Omental fat pad (tissue), 4 donors: ENCODE data around the gene ZSWIM5. TPM values are rescaled to one million over a fixed set of nuclear protein-coding genes. Genes with fewer than 3 reads are reported as not detected.
"Not testable (repeated sequence)": the region's sequence is repeated elsewhere in the genome, so short reads cannot be mapped to it uniquely, and the experiment has no call there.

Experiments
- ATAC-seq: fragments of 150-250 bp; one replicate; pipeline ENCODE4 v1.9.1; 2016; ENCODE audit warnings: mild to moderate bottlenecking, moderate library complexity; ENCODE audit not compliant: low FRiP score
- DNase-seq: peaks from one replicate; pipeline ENCODE4 v3.0.0-alpha.2; 2019; ENCODE audit warnings: low spot score
- total RNA-seq, 4 donors: library from RNA; depleted of rRNA; stranded (reverse); fragments of >200 nt; gene quantifications; one replicate each; pipeline ENCODE4 v1.1.0, GENCODE V29; 2016
- TF ChIP-seq, protein P1 (sequence below), 3 donors: fragments of 450-650 bp; IDR thresholded peaks; one replicate each; pipeline ENCODE4 v1.5.1; 2016 to 2017; ENCODE audit warnings: antibody characterized with exemption in 3 of 3, mild to moderate bottlenecking in 3 of 3, moderate library complexity in 2 of 3

Gene ZSWIM5
- total RNA-seq, 4 donors from 2014 or later, result 0.48 to 1.5 (median 0.88) TPM

DNA sequence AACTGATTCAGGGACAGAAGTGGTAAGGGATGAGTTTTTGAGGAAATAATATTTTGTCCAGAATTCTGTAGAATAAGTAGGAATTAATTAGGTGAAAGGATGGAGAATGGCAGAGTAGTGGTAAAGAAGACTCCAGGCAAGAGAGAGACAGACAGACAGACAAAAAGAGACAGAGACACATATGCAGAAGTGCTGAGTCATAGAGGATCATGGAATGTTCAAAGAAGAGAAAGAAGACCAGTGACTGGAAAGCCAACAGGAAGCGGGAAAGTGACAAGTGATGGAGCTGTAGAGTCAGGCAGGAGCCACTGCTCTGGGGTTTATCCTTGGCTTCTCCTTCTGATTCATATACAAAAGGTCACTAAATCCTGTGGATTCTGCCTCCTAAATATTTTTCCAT, 108.5 kb downstream of the ZSWIM5 start:
- ATAC-seq (no peak), DNase-seq (no peak)
- TF ChIP-seq, protein P1, sequence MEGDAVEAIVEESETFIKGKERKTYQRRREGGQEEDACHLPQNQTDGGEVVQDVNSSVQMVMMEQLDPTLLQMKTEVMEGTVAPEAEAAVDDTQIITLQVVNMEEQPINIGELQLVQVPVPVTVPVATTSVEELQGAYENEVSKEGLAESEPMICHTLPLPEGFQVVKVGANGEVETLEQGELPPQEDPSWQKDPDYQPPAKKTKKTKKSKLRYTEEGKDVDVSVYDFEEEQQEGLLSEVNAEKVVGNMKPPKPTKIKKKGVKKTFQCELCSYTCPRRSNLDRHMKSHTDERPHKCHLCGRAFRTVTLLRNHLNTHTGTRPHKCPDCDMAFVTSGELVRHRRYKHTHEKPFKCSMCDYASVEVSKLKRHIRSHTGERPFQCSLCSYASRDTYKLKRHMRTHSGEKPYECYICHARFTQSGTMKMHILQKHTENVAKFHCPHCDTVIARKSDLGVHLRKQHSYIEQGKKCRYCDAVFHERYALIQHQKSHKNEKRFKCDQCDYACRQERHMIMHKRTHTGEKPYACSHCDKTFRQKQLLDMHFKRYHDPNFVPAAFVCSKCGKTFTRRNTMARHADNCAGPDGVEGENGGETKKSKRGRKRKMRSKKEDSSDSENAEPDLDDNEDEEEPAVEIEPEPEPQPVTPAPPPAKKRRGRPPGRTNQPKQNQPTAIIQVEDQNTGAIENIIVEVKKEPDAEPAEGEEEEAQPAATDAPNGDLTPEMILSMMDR (IDR thresholded peaks at IDR 0.05), result no peak

DNA sequence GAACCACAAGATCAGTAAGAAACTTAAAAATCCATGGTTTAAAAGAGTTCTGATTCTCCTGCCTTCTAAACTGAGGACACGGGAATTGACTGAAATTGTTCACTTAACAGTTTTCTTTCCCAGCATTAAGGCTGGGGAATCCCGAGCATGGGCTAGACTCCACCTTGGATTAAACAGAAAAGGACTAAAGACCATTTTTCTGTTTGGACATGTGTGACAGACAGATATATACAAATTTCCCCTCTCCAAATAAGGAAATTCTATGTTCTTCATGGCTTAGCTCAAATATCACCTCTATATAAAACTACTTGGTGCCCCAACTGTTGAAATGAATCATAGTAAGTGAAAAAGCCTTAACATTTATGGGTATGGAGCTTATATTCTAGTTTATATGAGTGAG, 109.3 kb downstream of the ZSWIM5 start:
- TF ChIP-seq, protein P1 (IDR thresholded peaks at IDR 0.05), result no peak
- no peak for ATAC-seq
- DNase-seq, result no peak

DNA sequence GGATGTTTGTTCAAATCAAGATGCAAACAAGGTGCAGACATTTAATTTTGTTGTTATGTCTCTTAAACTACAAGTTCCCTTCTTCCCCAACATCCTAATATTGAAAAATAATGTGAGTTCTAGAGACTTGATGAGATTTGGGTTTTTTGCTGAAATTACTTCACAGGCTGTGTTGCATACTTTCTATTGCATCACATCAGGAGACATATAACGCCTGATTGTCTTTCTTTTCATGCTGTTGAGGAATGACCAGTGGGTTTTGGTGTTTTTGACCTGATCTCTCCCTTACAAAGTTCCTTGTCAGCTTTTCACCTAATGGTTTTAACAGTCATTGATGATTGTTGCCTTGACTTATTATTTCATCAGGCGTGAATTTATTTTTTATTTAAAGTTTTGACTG, 111.0 kb downstream of the ZSWIM5 start:
- ATAC-seq, result no peak
- TF ChIP-seq, protein P1 (IDR thresholded peaks at IDR 0.05), result no peak
- no peak for DNase-seq

DNA sequence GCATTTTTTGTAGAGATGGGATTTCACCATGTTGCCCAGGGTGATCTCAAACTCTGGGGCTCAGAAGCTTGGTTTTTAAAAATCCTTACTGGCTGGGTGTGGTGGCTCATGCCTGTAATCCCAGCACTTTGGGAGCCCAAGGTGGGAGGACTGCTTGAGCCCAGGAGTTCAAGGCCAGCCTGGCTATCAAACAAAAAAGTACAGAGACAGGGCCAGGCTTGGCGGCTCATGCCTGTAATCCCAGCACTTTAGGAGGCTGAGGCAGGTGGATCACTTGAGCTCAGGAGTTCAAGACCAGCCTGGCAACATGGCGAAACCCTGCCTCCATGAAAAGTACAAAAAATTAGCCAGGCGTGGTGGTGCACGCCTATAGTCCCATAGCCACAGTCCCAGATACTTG, 112.0 kb downstream of the ZSWIM5 start:
- DNase-seq, ATAC-seq: not testable (repeated sequence)

DNA sequence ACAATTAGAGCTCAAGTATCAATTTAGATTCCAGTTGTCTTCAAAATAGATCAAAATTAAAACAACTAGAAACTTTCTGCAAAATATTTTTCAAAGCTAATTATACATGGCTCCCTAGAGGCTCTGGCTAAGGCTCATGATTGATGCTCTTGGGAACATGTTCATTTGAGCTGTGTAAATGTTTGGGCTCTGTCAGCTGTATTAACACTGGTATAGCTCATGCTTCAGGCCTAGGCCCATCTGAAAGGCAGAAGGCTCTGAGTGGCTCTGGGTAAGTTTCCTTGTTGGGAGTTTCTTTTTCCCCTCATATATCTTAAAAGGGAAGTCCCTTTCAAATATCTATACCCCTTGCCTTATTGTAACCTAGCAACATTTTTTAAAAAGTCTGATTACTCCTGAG, 113.1 kb downstream of the ZSWIM5 start:
- ATAC-seq, result no peak
- TF ChIP-seq, protein P1 (IDR thresholded peaks at IDR 0.05), result no peak

DNA sequence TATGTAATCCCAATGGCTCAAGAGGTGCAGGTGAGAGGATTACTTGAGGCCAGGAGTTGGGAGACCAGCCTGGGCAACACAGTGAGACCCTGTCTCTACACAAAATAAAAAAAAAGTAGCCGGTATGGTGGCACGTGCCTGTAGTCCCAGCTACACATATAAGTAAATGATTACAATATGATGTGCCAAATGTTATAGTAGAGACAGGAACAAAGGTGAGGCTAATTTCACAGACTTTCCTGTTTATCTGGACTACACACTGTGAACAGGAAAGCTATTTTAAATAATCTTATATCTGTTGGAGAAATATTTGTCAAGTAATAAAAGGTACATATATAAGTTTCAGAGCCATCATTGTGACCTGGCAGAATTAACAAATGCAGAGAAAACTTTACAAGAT, 116.7 kb downstream of the ZSWIM5 start:
- TF ChIP-seq, protein P1 (IDR thresholded peaks at IDR 0.05), result no peak
- ATAC-seq, result no peak

More for the DNA sequence above, 113.1 kb downstream of the ZSWIM5 start:
- DNase-seq, result no peak

DNA sequence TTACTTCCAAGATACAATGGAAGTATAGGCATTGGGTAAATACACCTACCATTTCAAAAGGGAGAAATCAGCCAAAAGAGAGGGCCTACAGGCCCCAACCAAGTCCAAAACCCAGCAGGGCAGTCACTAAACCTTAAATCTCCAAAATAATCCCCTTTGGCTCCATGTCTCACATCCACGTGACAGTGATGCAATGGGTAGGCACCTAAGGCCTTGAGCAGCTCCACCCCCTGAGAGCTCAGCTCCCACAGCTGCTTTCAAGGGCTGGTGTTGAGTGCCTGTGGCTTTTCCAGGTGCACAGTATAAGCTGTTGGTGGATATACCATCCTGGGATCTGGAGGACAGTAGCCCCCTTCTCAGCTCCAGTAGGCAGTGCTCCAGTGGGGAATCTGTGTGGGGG, 121.8 kb downstream of the ZSWIM5 start:
- no peak for ATAC-seq
- TF ChIP-seq, protein P1 (IDR thresholded peaks at IDR 0.05), result no peak

More for the DNA sequence above, 116.7 kb downstream of the ZSWIM5 start:
- no peak for DNase-seq

DNA sequence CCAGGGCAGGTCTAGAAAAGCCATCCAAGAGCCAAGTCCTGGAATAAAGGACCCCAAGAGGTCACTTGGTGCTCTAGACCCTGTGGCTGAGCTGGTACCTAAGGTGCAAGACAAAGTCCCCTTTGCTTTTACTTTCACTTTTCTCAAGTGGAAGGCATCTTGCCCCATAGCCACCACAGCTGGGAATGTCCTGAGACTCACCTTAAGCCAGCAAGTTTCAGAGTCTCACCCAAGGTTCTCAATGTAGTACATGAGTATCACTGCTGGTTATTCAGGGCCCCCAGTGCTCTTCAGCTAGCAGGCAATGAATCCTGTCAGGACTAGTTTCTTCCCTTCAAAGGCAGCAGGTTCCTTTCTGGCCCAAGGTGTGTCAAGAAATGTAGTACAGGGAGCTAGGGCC, 126.9 kb downstream of the ZSWIM5 start:
- TF ChIP-seq, protein P1 (IDR thresholded peaks at IDR 0.05), result no peak
- ATAC-seq, result no peak
- no peak for DNase-seq

More for the DNA sequence above, 121.8 kb downstream of the ZSWIM5 start:
- DNase-seq, result no peak

DNA sequence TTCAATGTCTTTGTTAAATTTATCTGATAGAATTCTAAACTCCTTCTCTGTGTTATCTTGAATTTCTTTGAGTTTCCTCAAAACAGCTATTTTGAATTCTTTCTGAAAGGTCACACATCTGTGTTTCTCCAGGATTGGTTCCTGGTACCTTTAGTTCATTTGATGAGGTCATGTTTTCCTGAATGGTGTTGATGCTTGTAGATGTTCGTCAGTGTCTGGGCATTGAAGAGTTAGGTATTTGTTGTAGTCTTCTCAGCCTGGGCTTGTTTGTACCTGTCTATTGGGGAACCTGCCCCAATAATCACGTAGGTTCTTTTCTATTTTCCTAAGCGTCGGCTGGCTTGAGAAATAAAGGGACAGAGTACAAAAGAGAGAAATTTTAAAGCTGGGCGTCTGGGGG, 129.4 kb downstream of the ZSWIM5 start:
- not testable (repeated sequence) for ATAC-seq

More for the DNA sequence above, 129.4 kb downstream of the ZSWIM5 start:
- not testable (repeated sequence) for DNase-seq
